Osteoblast (primary cell): ENCODE measurements around the gene PSMB7. TPM values are rescaled to one million over a fixed set of nuclear protein-coding genes. Genes with fewer than 3 reads are reported as not detected.

Experiments used
- DNase-seq: peaks from one replicate; pipeline ENCODE4 v3.0.0; 2011; ENCODE audit warnings: low spot score, mixed read lengths; ENCODE audit not compliant: insufficient read length; ENCODE audit errors: missing footprints
- H2AFZ ChIP-seq: 2 replicates; pipeline ENCODE4 v1.6.0; 2011; ENCODE audit warnings: mild to moderate bottlenecking, low read length
- H3K27ac ChIP-seq: 2 replicates; pipeline ENCODE4 v1.5.1; 2011; ENCODE audit warnings: mild to moderate bottlenecking, low read depth, low read length, moderate library complexity
- H3K27me3 ChIP-seq: 2 replicates; pipeline ENCODE4 v1.6.0; 2012; ENCODE audit warnings: mild to moderate bottlenecking, control low read depth, inconsistent platforms, low read length, moderate library complexity; ENCODE audit not compliant: insufficient read depth
- H3K36me3 ChIP-seq: 2 replicates; pipeline ENCODE4 v1.5.1; 2011; ENCODE audit warnings: mild to moderate bottlenecking, low read length, control low read depth, moderate library complexity; ENCODE audit not compliant: insufficient read depth
- H3K4me1 ChIP-seq: 2 replicates; pipeline ENCODE4 v1.5.1; 2011; ENCODE audit warnings: mild to moderate bottlenecking, low read length, control low read depth, moderate library complexity; ENCODE audit not compliant: insufficient read depth
- H3K4me2 ChIP-seq: 2 replicates; pipeline ENCODE4 v1.6.0; 2011; ENCODE audit warnings: mild to moderate bottlenecking, low read length; ENCODE audit not compliant: insufficient read depth
- H3K4me3 ChIP-seq: fragments of 200-600 bp; sonication (generic); 3 replicates; pipeline ENCODE4 v1.5.1; 2012; ENCODE audit warnings: mild to moderate bottlenecking, low read length, inconsistent platforms; ENCODE audit not compliant: insufficient read depth
- H3K79me2 ChIP-seq: 2 replicates; pipeline ENCODE4 v1.6.0; 2012; ENCODE audit warnings: mild to moderate bottlenecking, low read length, control low read depth, inconsistent platforms; ENCODE audit not compliant: insufficient read depth
- H3K9me3 ChIP-seq: 2 replicates; pipeline ENCODE4 v1.5.1; 2011; ENCODE audit warnings: low read depth, low read length, control low read depth
- H4K20me1 ChIP-seq: 2 replicates; pipeline ENCODE4 v1.6.0; 2012; ENCODE audit warnings: mild to moderate bottlenecking, low read length, control low read depth; ENCODE audit not compliant: insufficient read depth
- total RNA-seq: library from RNA; depleted of rRNA; stranded (reverse); fragments of >200 nt; gene quantifications from 2 replicates; pipeline ENCODE4 v1.2.3, GENCODE V29; 2012
- TF ChIP-seq, protein P1 (sequence below): IDR thresholded peaks from 2 replicates; pipeline ENCODE4 v1.5.1; 2011; ENCODE audit warnings: mild to moderate bottlenecking, low read depth, low read length, moderate library complexity; ENCODE audit errors: extremely low read depth

Gene PSMB7
- total RNA-seq, 1 donor, result 136 TPM

DNA sequence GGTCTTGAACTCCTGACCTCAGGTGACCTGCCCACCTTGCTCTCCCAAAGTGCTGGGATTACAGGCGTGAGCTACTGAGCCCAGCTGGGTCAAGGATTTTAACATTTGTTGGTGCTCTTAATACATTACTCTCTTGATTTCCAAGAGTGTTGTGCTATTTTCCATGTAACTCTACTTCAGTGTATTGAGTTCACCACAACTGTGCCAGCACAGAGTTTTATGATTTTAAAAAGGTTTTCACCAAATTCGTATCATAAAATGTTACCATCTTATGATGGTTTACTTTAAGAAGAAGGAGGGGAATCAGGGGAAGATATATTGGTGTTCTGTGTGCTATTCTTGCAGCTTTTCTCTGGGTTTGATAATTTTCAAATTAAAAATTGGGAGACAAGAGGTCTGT, 28.4 kb upstream of the PSMB7 start:
- DNase-seq, result peak; percentile 49
- H3K4me2 ChIP-seq, result no peak overlapping the region
- no peaks in the 10 kb centered on the region for H3K36me3 ChIP-seq
- no peak overlapping the region for H3K4me3 ChIP-seq
- H3K4me1 ChIP-seq, result no peaks in the 10 kb centered on the region
- no peak overlapping the region for H2AFZ ChIP-seq
- H3K79me2 ChIP-seq, result no peaks in the 10 kb centered on the region
- no peaks in the 10 kb centered on the region for H4K20me1 ChIP-seq
- TF ChIP-seq, protein P1, sequence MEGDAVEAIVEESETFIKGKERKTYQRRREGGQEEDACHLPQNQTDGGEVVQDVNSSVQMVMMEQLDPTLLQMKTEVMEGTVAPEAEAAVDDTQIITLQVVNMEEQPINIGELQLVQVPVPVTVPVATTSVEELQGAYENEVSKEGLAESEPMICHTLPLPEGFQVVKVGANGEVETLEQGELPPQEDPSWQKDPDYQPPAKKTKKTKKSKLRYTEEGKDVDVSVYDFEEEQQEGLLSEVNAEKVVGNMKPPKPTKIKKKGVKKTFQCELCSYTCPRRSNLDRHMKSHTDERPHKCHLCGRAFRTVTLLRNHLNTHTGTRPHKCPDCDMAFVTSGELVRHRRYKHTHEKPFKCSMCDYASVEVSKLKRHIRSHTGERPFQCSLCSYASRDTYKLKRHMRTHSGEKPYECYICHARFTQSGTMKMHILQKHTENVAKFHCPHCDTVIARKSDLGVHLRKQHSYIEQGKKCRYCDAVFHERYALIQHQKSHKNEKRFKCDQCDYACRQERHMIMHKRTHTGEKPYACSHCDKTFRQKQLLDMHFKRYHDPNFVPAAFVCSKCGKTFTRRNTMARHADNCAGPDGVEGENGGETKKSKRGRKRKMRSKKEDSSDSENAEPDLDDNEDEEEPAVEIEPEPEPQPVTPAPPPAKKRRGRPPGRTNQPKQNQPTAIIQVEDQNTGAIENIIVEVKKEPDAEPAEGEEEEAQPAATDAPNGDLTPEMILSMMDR, result no peak
- H3K27me3 ChIP-seq, result peaks cover 3% of the 10 kb centered on the region
- no peak overlapping the region for H3K27ac ChIP-seq
- H3K9me3 ChIP-seq, result peaks cover 2% of the 10 kb centered on the region

DNA sequence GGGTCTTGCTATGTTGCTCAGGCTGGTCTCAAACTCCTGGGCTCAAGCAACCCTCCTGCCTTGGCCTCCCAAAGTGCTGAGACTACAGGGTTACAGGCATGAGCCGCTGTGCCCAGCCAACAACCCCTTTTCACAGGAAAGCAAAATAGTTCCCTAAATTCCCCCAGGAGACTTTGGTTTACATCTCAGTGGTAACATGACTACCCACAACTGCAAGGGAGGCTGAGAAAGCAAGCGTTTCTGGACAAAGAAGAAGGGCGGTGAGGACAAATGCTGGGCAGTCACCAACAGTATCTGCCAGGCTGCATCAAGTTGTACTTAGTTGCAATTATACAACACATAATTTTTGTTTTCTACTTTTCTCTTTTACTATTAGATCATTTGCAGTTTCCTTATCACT, 27.6 kb upstream of the PSMB7 start:
- H3K27ac ChIP-seq, result no peak overlapping the region
- no peaks in the 10 kb centered on the region for H4K20me1 ChIP-seq
- H3K4me3 ChIP-seq, result no peak overlapping the region
- TF ChIP-seq, protein P1, result no peak
- no peak overlapping the region for H3K4me2 ChIP-seq
- H3K4me1 ChIP-seq, result no peaks in the 10 kb centered on the region
- peak; percentile 80 for DNase-seq
- H3K79me2 ChIP-seq, result no peaks in the 10 kb centered on the region
- H2AFZ ChIP-seq, result no peak overlapping the region
- H3K36me3 ChIP-seq, result no peaks in the 10 kb centered on the region
- H3K9me3 ChIP-seq, result peaks cover 2% of the 10 kb centered on the region
- peaks cover 3% of the 10 kb centered on the region for H3K27me3 ChIP-seq

DNA sequence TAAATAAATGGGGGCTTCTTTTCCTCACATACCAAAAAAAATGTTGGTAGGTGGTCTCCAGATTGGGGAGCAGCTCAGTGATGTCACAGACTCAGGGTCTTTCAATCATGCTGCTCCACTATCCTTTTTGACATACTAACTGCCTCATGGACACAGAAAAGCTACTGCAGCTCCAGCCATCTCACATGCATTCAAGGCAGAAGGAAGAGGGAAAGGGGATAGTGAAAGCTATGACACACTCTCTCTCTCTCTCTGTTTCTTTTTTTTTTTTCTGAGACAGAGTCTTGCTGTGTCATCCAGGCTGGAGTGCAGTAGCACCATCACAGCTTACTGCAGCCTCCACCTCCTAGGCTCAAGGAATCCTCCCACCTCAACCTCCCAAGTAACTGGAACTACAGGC, 27.1 kb upstream of the PSMB7 start:
- DNase-seq, result peak; percentile 48
- Histone ChIP-seq H4K20me1 (no peaks in the 10 kb centered on the region), H3K4me1 (no peaks in the 10 kb centered on the region), H3K27me3 (peaks cover 3% of the 10 kb centered on the region), H3K4me2 (no peak overlapping the region), H3K27ac (no peak overlapping the region), H3K4me3 (no peak overlapping the region), H3K79me2 (no peaks in the 10 kb centered on the region), H3K9me3 (peaks cover 2% of the 10 kb centered on the region), H3K36me3 (no peaks in the 10 kb centered on the region), H2AFZ (no peak overlapping the region)
- TF ChIP-seq, protein P1, result no peak

DNA sequence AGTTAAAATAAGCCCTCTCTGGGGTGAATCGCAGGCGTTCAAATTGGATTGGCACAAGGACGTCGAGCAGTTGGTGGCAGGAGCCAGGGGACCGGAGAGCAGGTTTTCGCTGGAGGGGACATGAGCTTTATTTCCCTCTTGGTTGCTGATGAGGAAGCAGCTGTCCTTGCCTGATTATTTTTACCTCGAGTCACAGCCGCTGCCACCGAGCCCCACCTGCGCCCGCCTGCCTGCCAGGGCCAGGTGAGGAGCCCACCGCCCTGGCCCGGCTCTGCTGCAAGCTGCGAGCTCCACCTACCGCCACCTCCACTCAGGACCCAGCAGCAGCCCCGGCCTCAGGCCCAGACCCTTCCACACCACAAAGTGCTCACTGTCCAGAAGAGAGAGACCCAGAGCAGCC, 26.0 kb upstream of the PSMB7 start:
- no peaks in the 10 kb centered on the region for H4K20me1 ChIP-seq
- no peaks in the 10 kb centered on the region for H3K36me3 ChIP-seq
- H3K27me3 ChIP-seq, result peaks cover 3% of the 10 kb centered on the region
- TF ChIP-seq, protein P1, result no peak
- H3K9me3 ChIP-seq, result peaks cover 2% of the 10 kb centered on the region
- no peak overlapping the region for H3K4me3 ChIP-seq
- no peak overlapping the region for H2AFZ ChIP-seq
- no peak overlapping the region for H3K27ac ChIP-seq
- no peaks in the 10 kb centered on the region for H3K79me2 ChIP-seq
- H3K4me2 ChIP-seq, result no peak overlapping the region
- peak; percentile 47 for DNase-seq
- no peaks in the 10 kb centered on the region for H3K4me1 ChIP-seq
